Measurements from ENCODE around the gene C6orf52.

The C6orf52 gene

DNA sequence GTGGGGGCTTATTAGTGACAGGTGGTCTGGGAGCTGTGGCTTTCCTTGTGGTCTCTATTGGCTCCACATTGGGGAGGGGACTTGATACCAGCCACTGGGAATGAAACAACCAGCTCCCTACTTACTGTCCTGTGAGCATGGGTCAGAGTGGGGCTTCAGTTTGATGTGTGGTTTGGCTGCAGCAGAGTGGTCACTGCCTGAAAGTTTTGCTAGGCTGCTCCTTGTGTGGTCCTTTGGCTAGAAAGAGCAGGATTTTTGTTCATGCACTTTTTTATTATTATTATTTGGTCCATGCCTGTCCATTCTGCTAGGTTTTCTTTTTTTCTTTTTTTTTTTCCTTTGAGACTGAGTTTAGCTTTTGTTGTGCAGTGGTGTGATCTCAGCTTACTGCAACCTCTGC lies 45.6 kb upstream of the C6orf52 start:
- no peak overlapping the region for H4K8ac ChIP-seq (ENCODE audit: low read length)

GRCh38 chr6:10736731-10737130 lies 42.3 kb upstream of the C6orf52 start:
- H3K27ac ChIP-seq (ENCODE audit: low read length, poor library complexity, severe bottlenecking) = no peak overlapping the region
- H4K91ac ChIP-seq (ENCODE audit: low read length) = no peak overlapping the region
- 100% methylated on average over 2 of the region's 2 CpGs for WGBS
- no peak overlapping the region for H2BK12ac ChIP-seq (ENCODE audit: low read length in 2 of 2)
- H3K9ac ChIP-seq (ENCODE audit: low read length) = no peak overlapping the region
- no peak overlapping the region for H2BK120ac ChIP-seq (ENCODE audit: low read depth, low read length)
- no peak overlapping the region for H3K23ac ChIP-seq (ENCODE audit: low read length in 2 of 2)
- no peak overlapping the region for H3K18ac ChIP-seq (ENCODE audit: low read depth in 1 of 2, low read length in 2 of 2)
- H3K4me3 ChIP-seq (ENCODE audit: insufficient read depth in 1 of 2, low read depth in 1 of 2, low read length in 2 of 2) = no peak overlapping the region
- no peak overlapping the region for H3K4ac ChIP-seq (ENCODE audit: low read depth in 1 of 2, low read length in 2 of 2)
- H2AK5ac ChIP-seq (ENCODE audit: low read length, severe bottlenecking) = no peak overlapping the region
- no peaks in the 10 kb centered on the region for H3K9me3 ChIP-seq (ENCODE audit: control insufficient read depth, low read length)
- H3K36me3 ChIP-seq (ENCODE audit: control insufficient read depth in 1 of 2, insufficient read depth in 2 of 2, low read depth in 1 of 2, low read length in 2 of 2) = peaks cover 4 to 31% of the 10 kb centered on the region in 2 experiments
- DNase-seq = no peak
- no peak overlapping the region for H2BK5ac ChIP-seq (ENCODE audit: low read depth, low read length, poor library complexity, severe bottlenecking)
- H3K4me1 ChIP-seq (ENCODE audit: control insufficient read depth, insufficient read depth, low read depth, low read length) = peaks cover 6% of the 10 kb centered on the region
- no peak overlapping the region for H3K14ac ChIP-seq (ENCODE audit: low read length in 2 of 2)
- no peak overlapping the region for H3K4me2 ChIP-seq (ENCODE audit: low read length, poor library complexity, severe bottlenecking)
- no peak overlapping the region for H2AFZ ChIP-seq (ENCODE audit: low read depth, low read length)
- no peak overlapping the region for H4K8ac ChIP-seq (ENCODE audit: low read length)
- H3K79me1 ChIP-seq (replicated peaks; ENCODE audit: low read length, poor library complexity, severe bottlenecking) = peaks cover 6% of the 10 kb centered on the region
- H3K27me3 ChIP-seq (ENCODE audit: control insufficient read depth in 1 of 2, insufficient read depth in 1 of 2, low read length in 2 of 2) = no peaks in the 10 kb centered on the region
- H2BK15ac ChIP-seq (ENCODE audit: low read depth, poor library complexity, severe bottlenecking) = no peak overlapping the region

More for the DNA sequence above, 45.6 kb upstream of the C6orf52 start:
- Histone ChIP-seq H2BK120ac (ENCODE audit: low read depth, low read length) (no peak overlapping the region), H3K18ac (ENCODE audit: low read depth in 1 of 2, low read length in 2 of 2) (no peak overlapping the region), H3K4me3 (ENCODE audit: insufficient read depth in 1 of 2, low read depth in 1 of 2, low read length in 2 of 2) (no peak overlapping the region), H3K14ac (ENCODE audit: low read length in 2 of 2) (no peak overlapping the region), H3K4me1 (ENCODE audit: control insufficient read depth, insufficient read depth, low read depth, low read length) (peaks cover 4% of the 10 kb centered on the region), H3K9me3 (ENCODE audit: control insufficient read depth, low read length) (no peaks in the 10 kb centered on the region), H3K27ac (ENCODE audit: low read length, poor library complexity, severe bottlenecking) (no peak overlapping the region), H3K4me2 (ENCODE audit: low read length, poor library complexity, severe bottlenecking) (no peak overlapping the region), H3K79me1 (replicated peaks; ENCODE audit: low read length, poor library complexity, severe bottlenecking) (peaks cover 5% of the 10 kb centered on the region), H3K36me3 (ENCODE audit: control insufficient read depth in 1 of 2, insufficient read depth in 2 of 2, low read depth in 1 of 2, low read length in 2 of 2) (peaks cover 11 to 30% of the 10 kb centered on the region in 2 experiments), H2AFZ (ENCODE audit: low read depth, low read length) (no peak overlapping the region), H2BK15ac (ENCODE audit: low read depth, poor library complexity, severe bottlenecking) (no peak overlapping the region), H2AK5ac (ENCODE audit: low read length, severe bottlenecking) (no peak overlapping the region), H2BK5ac (ENCODE audit: low read depth, low read length, poor library complexity, severe bottlenecking) (no peak overlapping the region), H2BK12ac (ENCODE audit: low read length in 2 of 2) (no peak overlapping the region), H3K9ac (ENCODE audit: low read length) (no peak overlapping the region), H3K27me3 (ENCODE audit: control insufficient read depth in 1 of 2, insufficient read depth in 1 of 2, low read length in 2 of 2) (no peaks in the 10 kb centered on the region), H3K23ac (ENCODE audit: low read length in 2 of 2) (no peak overlapping the region), H3K4ac (ENCODE audit: low read depth in 1 of 2, low read length in 2 of 2) (no peak overlapping the region), H4K91ac (ENCODE audit: low read length) (no peak overlapping the region)
- DNase-seq = no peak

- no peak overlapping the region for H2BK15ac ChIP-seq (ENCODE audit: low read depth, poor library complexity, severe bottlenecking)
- H2BK12ac ChIP-seq (ENCODE audit: low read length in 2 of 2) = no peak overlapping the region
- no peak overlapping the region for H3K4me3 ChIP-seq (ENCODE audit: insufficient read depth in 1 of 2, low read depth in 1 of 2, low read length in 2 of 2)
- H3K9ac ChIP-seq (ENCODE audit: low read length) = no peak overlapping the region
- H2AK5ac ChIP-seq (ENCODE audit: low read length, severe bottlenecking) = peak overlapping the region; percentile 7
- H3K14ac ChIP-seq (ENCODE audit: low read length in 2 of 2) = no peak overlapping the region
- H3K9me3 ChIP-seq (ENCODE audit: control insufficient read depth, low read length) = no peaks in the 10 kb centered on the region
- H4K91ac ChIP-seq (ENCODE audit: low read length) = no peak overlapping the region
- no peak overlapping the region for H3K4me2 ChIP-seq (ENCODE audit: low read length, poor library complexity, severe bottlenecking)
- peaks cover 6% of the 10 kb centered on the region for H3K4me1 ChIP-seq (ENCODE audit: control insufficient read depth, insufficient read depth, low read depth, low read length)
- H3K23ac ChIP-seq (ENCODE audit: low read length in 2 of 2) = no peak overlapping the region
- DNase-seq = no peak
- H2BK5ac ChIP-seq (ENCODE audit: low read depth, low read length, poor library complexity, severe bottlenecking) = no peak overlapping the region
- no peak overlapping the region for H3K18ac ChIP-seq (ENCODE audit: low read depth in 1 of 2, low read length in 2 of 2)
- 96% methylated on average over 3 of the region's 3 CpGs for WGBS
- H2BK120ac ChIP-seq (ENCODE audit: low read depth, low read length) = no peak overlapping the region
- peaks cover 20 to 52% of the 10 kb centered on the region in 2 experiments for H3K36me3 ChIP-seq (ENCODE audit: control insufficient read depth in 1 of 2, insufficient read depth in 2 of 2, low read depth in 1 of 2, low read length in 2 of 2)
- peak overlapping the region; percentile 30 for H3K27ac ChIP-seq (ENCODE audit: low read length, poor library complexity, severe bottlenecking)
- no peak overlapping the region for H4K8ac ChIP-seq (ENCODE audit: low read length)
- H3K79me1 ChIP-seq (replicated peaks; ENCODE audit: low read length, poor library complexity, severe bottlenecking) = peaks cover 11% of the 10 kb centered on the region
- no peaks in the 10 kb centered on the region for H3K27me3 ChIP-seq (ENCODE audit: control insufficient read depth in 1 of 2, insufficient read depth in 1 of 2, low read length in 2 of 2)
- no peak overlapping the region for H2AFZ ChIP-seq (ENCODE audit: low read depth, low read length)
- H3K4ac ChIP-seq (ENCODE audit: low read depth in 1 of 2, low read length in 2 of 2) = no peak overlapping the region
Observed at GRCh38 chr6:10733863-10734262, 39.4 kb upstream of the C6orf52 start.

- no peak overlapping the region for H3K23ac ChIP-seq (ENCODE audit: low read length in 2 of 2)
- no peak overlapping the region for H4K8ac ChIP-seq (ENCODE audit: low read length)
- H3K27ac ChIP-seq (ENCODE audit: low read length, poor library complexity, severe bottlenecking) = peak overlapping the region; percentile 56
- H4K91ac ChIP-seq (ENCODE audit: low read length) = no peak overlapping the region
- peaks cover 11% of the 10 kb centered on the region for H3K79me1 ChIP-seq (replicated peaks; ENCODE audit: low read length, poor library complexity, severe bottlenecking)
- no peak overlapping the region for H3K4me3 ChIP-seq (ENCODE audit: insufficient read depth in 1 of 2, low read depth in 1 of 2, low read length in 2 of 2)
- H2BK12ac ChIP-seq (ENCODE audit: low read length in 2 of 2) = no peak overlapping the region
- H3K18ac ChIP-seq (ENCODE audit: low read depth in 1 of 2, low read length in 2 of 2) = no peak overlapping the region
- peaks cover 6% of the 10 kb centered on the region for H3K4me1 ChIP-seq (ENCODE audit: control insufficient read depth, insufficient read depth, low read depth, low read length)
- H3K4me2 ChIP-seq (ENCODE audit: low read length, poor library complexity, severe bottlenecking) = no peak overlapping the region
- H3K4ac ChIP-seq (ENCODE audit: low read depth in 1 of 2, low read length in 2 of 2) = no peak overlapping the region
- 94% methylated on average over 17 of the region's 17 CpGs for WGBS
- H2AK5ac ChIP-seq (ENCODE audit: low read length, severe bottlenecking) = peak overlapping the region; percentile 7
- H3K9ac ChIP-seq (ENCODE audit: low read length) = no peak overlapping the region
- peaks cover 22 to 56% of the 10 kb centered on the region in 2 experiments for H3K36me3 ChIP-seq (ENCODE audit: control insufficient read depth in 1 of 2, insufficient read depth in 2 of 2, low read depth in 1 of 2, low read length in 2 of 2)
- H2BK5ac ChIP-seq (ENCODE audit: low read depth, low read length, poor library complexity, severe bottlenecking) = no peak overlapping the region
- no peak overlapping the region for H2AFZ ChIP-seq (ENCODE audit: low read depth, low read length)
- no peak for DNase-seq
- no peak overlapping the region for H2BK120ac ChIP-seq (ENCODE audit: low read depth, low read length)
- H3K14ac ChIP-seq (ENCODE audit: low read length in 2 of 2) = no peak overlapping the region
- no peaks in the 10 kb centered on the region for H3K27me3 ChIP-seq (ENCODE audit: control insufficient read depth in 1 of 2, insufficient read depth in 1 of 2, low read length in 2 of 2)
- H3K9me3 ChIP-seq (ENCODE audit: control insufficient read depth, low read length) = no peaks in the 10 kb centered on the region
- H2BK15ac ChIP-seq (ENCODE audit: low read depth, poor library complexity, severe bottlenecking) = no peak overlapping the region
Observed at GRCh38 chr6:10733151-10733715, 38.8 kb upstream of the C6orf52 start.
